Skeletal muscle tissue (tissue), 4 donors: ENCODE results near the gene TMOD4. TPM values are rescaled to one million over a fixed set of nuclear protein-coding genes. Genes with fewer than 3 reads are reported as not detected.
"Not testable (repeated sequence)": the region's sequence is repeated elsewhere in the genome, so short reads cannot be mapped to it uniquely, and the experiment has no call there.

Experiments
- H3K27ac ChIP-seq: one replicate; pipeline ENCODE4 v1.7.0; 2013; ENCODE audit warnings: mild to moderate bottlenecking, low read depth, low read length, inconsistent platforms
- H3K27me3 ChIP-seq, 3 donors: one replicate each; pipeline ENCODE4 v1.7.0; 2013; ENCODE audit warnings: low read length in 3 of 3; ENCODE audit not compliant: control insufficient read depth in 3 of 3, insufficient read depth in 3 of 3
- H3K36me3 ChIP-seq, 3 donors: one replicate each; pipeline ENCODE4 v1.7.0; 2013; ENCODE audit warnings: low read length in 3 of 3; ENCODE audit not compliant: control insufficient read depth in 3 of 3, insufficient read depth in 3 of 3
- H3K4me1 ChIP-seq, 3 donors: one replicate each; pipeline ENCODE4 v1.7.0; 2013; ENCODE audit warnings: low read length in 3 of 3, mild to moderate bottlenecking in 3 of 3; ENCODE audit not compliant: control insufficient read depth in 3 of 3, insufficient read depth in 3 of 3
- H3K4me3 ChIP-seq, 3 donors: one replicate each; pipeline ENCODE4 v1.7.0; 2013; ENCODE audit warnings: low read length in 3 of 3
- H3K9ac ChIP-seq, 3 donors: one replicate each; pipeline ENCODE4 v1.7.0; 2013; ENCODE audit warnings: low read length in 3 of 3, mild to moderate bottlenecking in 3 of 3, moderate library complexity in 2 of 3, low read depth in 1 of 3
- H3K9me3 ChIP-seq, 3 donors: one replicate each; pipeline ENCODE4 v1.7.0; 2013; ENCODE audit warnings: low read length in 3 of 3; ENCODE audit not compliant: control insufficient read depth in 3 of 3
- total RNA-seq: library from RNA; depleted of rRNA; stranded (reverse); fragments of >200 nt; gene quantifications from one replicate; pipeline ENCODE4 v1.2.3, GENCODE V29; 2014
- donor health status: Osteomylitis.

The TMOD4 gene
- 50.6 TPM for total RNA-seq

DNA sequence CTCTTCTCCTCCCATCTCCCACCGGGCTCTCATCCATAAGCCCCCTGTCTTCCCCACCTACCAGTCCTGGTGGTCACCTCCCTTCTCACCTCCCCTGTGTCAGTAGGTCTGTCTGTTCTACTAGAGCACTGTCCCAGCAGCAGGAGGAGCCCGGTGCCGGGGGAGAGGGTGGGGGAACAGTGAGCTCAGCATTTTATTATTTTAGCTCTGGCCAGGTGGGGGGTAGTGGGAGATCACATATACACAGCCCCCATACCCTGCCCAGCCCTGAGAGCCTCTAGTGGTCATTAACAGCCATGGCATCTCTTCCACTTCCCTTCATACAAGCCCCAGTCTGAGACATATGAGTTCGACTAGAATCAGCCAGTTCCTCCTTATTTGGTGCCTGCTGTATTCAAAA lies at the start of gene TMOD4:
Gene TMOD4 (minus strand): TSS at position 119 of the 400 bp plus-strand sequence. CDS start 1,106 bp downstream, outside the sequence.
- peak within 1 kb of the TSS; percentile 80 to 92 (median 90) for H3K9ac ChIP-seq
- H3K4me1 ChIP-seq = peaks cover 21 to 34% (median 29%) of the 10 kb centered on the region in 3 donors
- peaks cover 46 to 60% (median 54%) of the 10 kb centered on the region in 3 donors for H3K36me3 ChIP-seq
- H3K4me3 ChIP-seq = peak within 1 kb of the TSS; percentile 68 to 90 (median 90)
- H3K27me3 ChIP-seq = no peaks in the 10 kb centered on the region
- no peaks in the 10 kb centered on the region for H3K9me3 ChIP-seq
- H3K27ac ChIP-seq = peak within 1 kb of the TSS; percentile 90

DNA sequence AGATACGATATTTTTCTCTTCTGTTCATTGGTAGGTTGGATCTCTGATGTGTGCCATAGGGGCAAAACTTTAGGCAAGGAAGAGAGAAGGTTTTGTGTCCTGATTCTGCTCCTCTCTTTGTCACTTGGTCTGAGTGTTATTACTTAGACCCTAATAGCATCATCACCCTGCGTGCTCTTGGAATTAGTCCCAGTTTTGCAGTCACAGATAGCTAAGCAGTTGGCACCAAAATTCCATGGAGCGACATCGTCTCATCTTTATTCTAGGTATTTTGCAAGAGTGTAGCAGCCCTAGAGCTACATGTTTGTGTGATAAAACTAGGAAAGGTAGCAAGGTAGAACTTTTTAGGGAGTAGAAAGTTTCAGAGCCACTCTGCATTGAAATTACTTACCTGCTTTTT lies 46.3 kb upstream of the TMOD4 start:
- Histone ChIP-seq H3K9me3 (no peaks in the 10 kb centered on the region), H3K4me3 (no peak overlapping the region), H3K36me3 (peaks cover 10 to 11% (median 10%) of the 10 kb centered on the region in 3 donors), H3K27me3 (no peaks in the 10 kb centered on the region), H3K4me1 (peaks cover 5 to 15% (median 14%) of the 10 kb centered on the region in 3 donors), H3K9ac (no peak overlapping the region), H3K27ac (no peak overlapping the region)

DNA sequence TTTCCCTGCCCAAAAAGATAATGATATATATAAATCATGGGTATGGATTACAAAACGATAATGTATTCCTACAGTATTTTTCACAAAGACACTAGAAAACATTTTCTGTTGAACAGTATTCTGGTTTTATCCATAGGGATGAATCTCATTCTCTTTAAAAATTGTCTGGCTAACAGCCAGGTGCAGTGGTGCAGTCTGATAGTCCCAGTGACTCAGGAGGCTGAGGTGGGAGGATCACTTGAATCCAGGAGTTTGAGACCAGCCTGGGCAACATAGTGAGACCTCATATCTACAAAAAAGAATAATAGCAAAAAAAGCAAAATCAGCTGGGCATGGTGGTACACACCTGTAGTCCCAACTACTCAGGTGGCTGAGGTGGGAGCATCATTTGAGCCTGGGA lies 45.8 kb upstream of the TMOD4 start:
- peaks cover 10% of the 10 kb centered on the region in 3 donors for H3K36me3 ChIP-seq

DNA sequence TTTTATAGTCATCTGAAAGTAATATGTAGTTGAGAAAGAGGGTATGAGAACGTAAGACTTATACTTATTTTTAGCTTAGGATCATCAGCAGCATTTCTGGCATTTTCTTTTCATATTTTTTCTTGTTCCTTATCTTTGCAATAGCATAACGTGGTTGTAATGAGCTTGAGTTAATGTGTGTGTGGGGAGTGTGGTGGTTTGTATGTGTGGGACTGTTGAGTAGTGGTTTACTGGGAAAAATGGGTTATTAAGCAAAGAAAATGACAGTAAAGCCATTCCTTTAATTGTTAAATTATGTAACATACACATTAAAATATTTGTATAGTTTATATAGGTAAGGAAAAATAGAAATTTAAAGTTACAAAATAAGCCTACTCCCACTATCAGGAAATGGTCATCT lies 37.8 kb upstream of the TMOD4 start:
- no peak overlapping the region for H3K27ac ChIP-seq

More for the DNA sequence above, 45.8 kb upstream of the TMOD4 start:
- H3K4me1 ChIP-seq = peaks cover 5 to 15% (median 14%) of the 10 kb centered on the region in 3 donors
- no peak overlapping the region for H3K9ac ChIP-seq
- no peaks in the 10 kb centered on the region for H3K9me3 ChIP-seq
- no peaks in the 10 kb centered on the region for H3K27me3 ChIP-seq
- H3K27ac ChIP-seq = no peak overlapping the region
- H3K4me3 ChIP-seq = no peak overlapping the region

DNA sequence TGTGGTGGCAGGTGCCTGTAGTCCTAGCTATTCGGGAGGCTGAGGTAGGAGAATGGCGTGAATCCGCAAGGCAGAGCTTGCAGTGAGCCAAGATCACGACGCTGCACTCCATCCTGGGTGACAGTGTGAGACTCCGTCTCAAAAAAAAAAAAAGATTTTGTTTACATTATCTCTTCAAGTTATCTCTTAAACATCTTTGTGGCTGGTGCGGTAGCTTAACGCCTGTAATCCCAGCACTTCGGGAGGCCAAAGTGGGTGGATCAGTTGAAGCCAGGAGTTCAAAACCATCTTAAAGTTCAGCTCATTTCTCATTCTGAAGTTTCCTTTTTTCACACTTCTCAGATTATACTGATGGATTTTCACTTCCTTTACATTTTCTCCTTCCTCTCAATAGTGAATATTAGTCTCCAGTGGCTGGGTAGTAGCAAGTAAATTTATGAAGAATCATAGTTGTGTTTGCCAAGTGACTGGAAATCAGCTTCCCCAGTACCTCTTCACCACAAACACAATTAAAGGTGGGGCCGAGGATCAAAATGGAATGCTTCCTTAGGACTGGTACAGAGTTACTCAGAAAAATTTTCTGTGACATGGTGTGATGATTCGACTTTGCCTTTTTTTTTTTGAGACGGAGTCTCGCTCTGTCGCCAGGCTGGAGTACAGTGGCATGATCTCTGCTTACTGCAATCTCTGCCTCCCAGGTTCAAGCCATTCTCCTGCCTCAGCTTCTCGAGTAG lies 36.4 kb upstream of the TMOD4 start:
- Histone ChIP-seq H3K4me3 (no peak overlapping the region), H3K36me3 (peaks cover 2 to 9% (median 6%) of the 10 kb centered on the region in 3 donors), H3K27ac (no peak overlapping the region), H3K9ac (no peak overlapping the region), H3K27me3 (no peaks in the 10 kb centered on the region), H3K9me3 (no peaks in the 10 kb centered on the region), H3K4me1 (peaks cover 0 to 6% (median 0%) of the 10 kb centered on the region in 3 donors)

More for the DNA sequence above, 37.8 kb upstream of the TMOD4 start:
- Histone ChIP-seq H3K9me3 (no peaks in the 10 kb centered on the region), H3K4me3 (no peak overlapping the region), H3K36me3 (peaks cover 0 to 2% (median 0%) of the 10 kb centered on the region in 3 donors), H3K27me3 (no peaks in the 10 kb centered on the region), H3K9ac (no peak overlapping the region), H3K4me1 (peaks cover 0 to 6% (median 0%) of the 10 kb centered on the region in 3 donors)

DNA sequence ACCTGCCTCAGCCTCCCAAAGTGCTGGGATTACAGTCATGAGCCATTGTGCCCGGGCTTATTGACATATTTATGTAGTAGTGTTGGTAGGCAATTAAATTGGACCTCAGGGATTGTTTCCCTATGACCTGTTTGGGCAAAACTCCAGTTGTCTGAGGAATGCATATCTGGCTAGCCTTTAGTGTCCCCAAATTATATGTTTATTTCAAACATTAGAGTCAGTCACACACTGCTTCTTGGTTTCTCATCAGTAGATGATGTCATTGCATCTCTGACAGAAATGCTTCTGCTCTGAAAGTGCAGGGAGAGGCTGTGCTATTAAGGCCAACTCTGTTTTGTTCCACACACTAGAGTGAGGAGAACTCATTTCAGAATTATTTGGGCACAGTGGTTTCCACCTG lies 35.0 kb upstream of the TMOD4 start:
- Histone ChIP-seq H3K27ac (no peak overlapping the region), H3K4me1 (peaks cover 0 to 6% (median 0%) of the 10 kb centered on the region in 3 donors), H3K27me3 (no peaks in the 10 kb centered on the region), H3K9me3 (no peaks in the 10 kb centered on the region), H3K36me3 (peaks cover 4 to 9% (median 8%) of the 10 kb centered on the region in 3 donors), H3K4me3 (no peak overlapping the region), H3K9ac (no peak overlapping the region)

DNA sequence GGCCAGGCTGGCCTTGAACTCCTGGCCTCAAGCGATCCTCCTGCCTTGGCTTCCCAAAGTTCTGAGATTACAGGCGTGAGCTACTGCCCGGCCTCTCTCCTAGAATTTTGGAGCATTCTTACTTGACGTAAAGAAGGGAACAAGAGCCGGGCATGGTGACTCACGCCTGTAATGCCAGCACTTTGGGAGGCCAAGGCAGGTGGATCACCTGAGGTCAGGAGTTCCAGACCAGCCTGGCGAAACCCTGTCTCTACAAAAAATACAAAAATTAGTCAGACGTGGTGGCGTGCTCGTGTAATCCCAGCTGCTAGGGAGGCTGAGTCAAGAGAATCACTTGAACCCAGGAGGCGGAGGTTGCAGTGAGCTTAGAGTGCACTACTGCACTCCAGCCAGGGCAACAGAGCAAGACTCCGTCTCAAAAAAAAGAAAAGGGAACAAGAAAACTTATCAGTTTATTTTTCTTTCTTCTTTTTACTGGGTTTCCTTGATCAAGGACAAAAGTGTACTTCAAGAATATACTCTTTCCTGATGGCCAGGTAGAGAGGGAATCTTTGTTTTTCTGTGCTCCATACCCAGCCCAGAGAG lies 29.7 kb upstream of the TMOD4 start:
- H3K4me1 ChIP-seq = peaks cover 10 to 19% (median 13%) of the 10 kb centered on the region in 3 donors

DNA sequence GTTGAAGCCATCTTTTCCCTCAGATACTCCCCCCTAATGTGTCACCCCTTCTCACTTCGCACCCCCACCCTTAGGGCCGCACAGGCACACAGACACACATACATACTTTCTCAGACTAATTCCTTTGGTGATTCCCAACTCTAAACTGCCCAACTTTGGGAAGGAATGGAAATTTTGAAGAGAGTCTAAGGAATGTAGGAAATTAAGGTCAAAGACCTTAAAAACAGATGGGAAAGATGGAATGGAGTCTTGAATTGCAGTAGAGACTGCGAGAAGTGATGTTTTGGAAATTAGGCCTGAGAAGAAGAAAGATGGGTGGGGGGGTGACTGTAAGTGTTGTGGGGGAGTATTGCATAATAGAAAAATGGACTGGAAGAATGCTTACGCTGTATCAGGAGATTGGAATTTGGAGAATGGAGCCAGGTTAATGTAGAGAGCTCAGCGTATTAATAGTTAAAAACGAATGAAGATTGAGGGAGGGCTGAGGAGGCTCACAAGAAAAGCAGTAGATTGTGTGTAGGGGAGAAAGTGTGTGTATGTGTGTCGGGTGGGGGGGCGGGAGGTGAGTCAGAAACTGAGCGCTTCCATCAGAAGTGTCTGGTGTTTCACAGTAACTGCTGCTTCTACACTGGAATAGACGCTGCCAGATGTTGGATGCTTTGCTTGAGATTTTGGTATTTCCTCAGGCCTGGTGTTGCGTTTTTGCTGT lies 24.2 kb upstream of the TMOD4 start:
- peaks cover 0 to 6% (median 0%) of the 10 kb centered on the region in 3 donors for H3K36me3 ChIP-seq
- no peaks in the 10 kb centered on the region for H3K27me3 ChIP-seq
- no peaks in the 10 kb centered on the region for H3K9me3 ChIP-seq
- H3K4me3 ChIP-seq = peak overlapping the region; percentile 96 to 99 (median 99)
- H3K9ac ChIP-seq = peak overlapping the region; percentile 96 to 98 (median 96)
- H3K27ac ChIP-seq = peak overlapping the region; percentile 98
- H3K4me1 ChIP-seq = peaks cover 20 to 29% (median 27%) of the 10 kb centered on the region in 3 donors

More for the DNA sequence above, 29.7 kb upstream of the TMOD4 start:
- not testable (repeated sequence) for H3K4me3 ChIP-seq, H3K9me3 ChIP-seq, H3K9ac ChIP-seq, H3K27me3 ChIP-seq, H3K36me3 ChIP-seq, H3K27ac ChIP-seq

DNA sequence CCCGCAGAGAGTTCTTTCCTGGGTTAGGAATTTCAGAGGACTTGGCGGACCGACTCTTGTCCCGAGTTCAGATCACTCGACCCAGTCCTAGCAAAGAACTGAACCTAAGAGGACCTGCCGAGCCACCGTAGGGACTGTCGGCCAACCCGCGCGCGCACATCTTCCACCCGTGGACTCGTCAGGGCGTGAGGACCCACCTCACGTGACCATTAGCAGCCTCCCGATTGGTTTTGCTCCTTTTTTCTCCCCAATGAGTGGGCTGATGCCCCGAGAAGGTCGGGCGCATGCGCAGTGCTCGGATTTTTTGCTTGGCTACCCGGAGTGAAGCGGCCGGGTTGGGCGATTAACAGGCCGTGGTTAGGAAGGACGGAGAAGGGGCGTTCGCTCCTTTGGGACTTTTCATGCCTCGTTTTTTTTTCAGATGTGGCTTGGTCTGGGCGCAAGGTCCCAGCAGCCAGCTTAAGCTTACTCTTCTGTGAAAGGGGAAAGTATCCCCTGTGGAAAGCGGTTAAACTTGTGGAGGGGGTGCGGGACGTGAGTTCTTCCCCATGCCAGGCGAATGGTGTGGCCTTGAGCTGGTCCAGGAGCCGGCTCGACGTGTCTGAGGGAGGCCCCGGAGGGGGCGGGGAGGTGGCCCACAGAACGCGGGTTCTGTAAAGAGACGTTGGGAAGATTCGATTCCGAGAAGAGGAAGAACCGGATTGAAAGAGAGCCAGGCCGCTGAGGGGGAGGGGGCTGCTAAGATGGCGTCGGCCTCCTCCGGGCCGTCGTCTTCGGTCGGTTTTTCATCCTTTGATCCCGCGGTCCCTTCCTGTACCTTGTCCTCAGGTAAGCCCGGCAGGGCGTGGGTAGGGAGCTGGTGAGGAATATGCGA lies 22.7 kb upstream of the TMOD4 start, which contains the start of gene PIP5K1A:
Gene PIP5K1A (plus strand): TSS at position 299 of the 874 bp plus-strand sequence. CDS start 445 bp downstream, at position 744.
- H3K4me3 ChIP-seq = peak within 1 kb of the TSS; percentile 96 to 99 (median 99)
- peaks cover 20 to 29% (median 27%) of the 10 kb centered on the region in 3 donors for H3K4me1 ChIP-seq

More for the DNA sequence above, 22.7 kb upstream of the TMOD4 start, which contains the start of gene PIP5K1A:
- H3K9me3 ChIP-seq = no peaks in the 10 kb centered on the region
- no peaks in the 10 kb centered on the region for H3K27me3 ChIP-seq
- H3K9ac ChIP-seq = peak within 1 kb of the TSS; percentile 96 to 98 (median 96)
- peaks cover 0 to 6% (median 0%) of the 10 kb centered on the region in 3 donors for H3K36me3 ChIP-seq
- H3K27ac ChIP-seq = peak within 1 kb of the TSS; percentile 98
